HepG2 (cell line): ENCODE measurements around the gene HPCAL1. TPM values are rescaled to one million over a fixed set of nuclear protein-coding genes. Genes with fewer than 3 reads are reported as not detected.
A peak's percentile ranks its signal among the peaks of the same experiment; 100 is the strongest.

Experiments used
- ARNT2 ChIP-seq: sonication (generic); formaldehyde crosslinking; IDR thresholded peaks from 2 replicates; pipeline ENCODE4 v1.8.0; 2022; ENCODE audit warnings: mild to moderate bottlenecking, low read depth, missing genetic modification reagents, moderate library complexity
- CEBPB ChIP-seq: IDR thresholded peaks from 2 replicates; pipeline ENCODE4 v1.6.1; 2011; ENCODE audit warnings: low read depth, low read length, improper control_type of control experiment, borderline replicate concordance
- CHCHD3 ChIP-seq: sonication (generic); formaldehyde crosslinking; IDR thresholded peaks from 2 replicates; pipeline ENCODE4 v1.8.0; 2022; ENCODE audit warnings: mild to moderate bottlenecking, missing genetic modification reagents, moderate library complexity
- DPF2 ChIP-seq: sonication (generic); formaldehyde crosslinking; IDR thresholded peaks from 2 replicates; pipeline ENCODE4 v1.4.0; 2020; ENCODE audit warnings: mild to moderate bottlenecking, low read depth, missing genetic modification reagents, borderline replicate concordance
- NFE2L2 ChIP-seq: fragments of 150-350 bp; IDR thresholded peaks from 2 replicates; pipeline ENCODE4 v1.6.1; 2014; ENCODE audit warnings: low read length
- NFKB2 ChIP-seq: sonication (generic); formaldehyde crosslinking; IDR thresholded peaks from 2 replicates; pipeline ENCODE4 v1.4.0; 2020; ENCODE audit warnings: missing genetic modification reagents, borderline replicate concordance
- SMARCC2 ChIP-seq: fragments of 450-650 bp; IDR thresholded peaks from 2 replicates; pipeline ENCODE4 v1.6.1; 2017; ENCODE audit warnings: antibody characterized with exemption, mild to moderate bottlenecking
- TEAD3 ChIP-seq: optimal IDR thresholded peaks from 2 replicates; pipeline ENCODE3; 2016; ENCODE audit warnings: borderline replicate concordance
- TGIF2 ChIP-seq: IDR thresholded peaks from 2 replicates; pipeline ENCODE4 v1.6.1; 2016; ENCODE audit warnings: control low read depth, missing compliant biosample characterization
- ZNF224 ChIP-seq: sonication (generic); formaldehyde crosslinking; IDR thresholded peaks from 2 replicates; pipeline ENCODE4 v1.5.0; 2020; ENCODE audit warnings: mild to moderate bottlenecking, missing genetic modification reagents
- ZNF235 ChIP-seq: sonication (generic); formaldehyde crosslinking; IDR thresholded peaks from 2 replicates; pipeline ENCODE4 v1.8.1; 2023; ENCODE audit warnings: mild to moderate bottlenecking, missing genetic modification reagents, borderline replicate concordance
- ZNF253 ChIP-seq: sonication (generic); formaldehyde crosslinking; IDR thresholded peaks from 2 replicates; pipeline ENCODE4 v1.8.0; 2022; ENCODE audit warnings: mild to moderate bottlenecking, missing genetic modification reagents, borderline replicate concordance
- ZNF460 ChIP-seq: sonication (generic); formaldehyde crosslinking; IDR thresholded peaks from 2 replicates; pipeline ENCODE4 v1.5.1; 2020; ENCODE audit warnings: missing genetic modification reagents, mild to moderate bottlenecking, borderline replicate concordance
- ZNF556 ChIP-seq: sonication (generic); formaldehyde crosslinking; IDR thresholded peaks from 2 replicates; pipeline ENCODE4 v1.4.0; 2020; ENCODE audit warnings: mild to moderate bottlenecking, missing genetic modification reagents, borderline replicate concordance
- ZNF674 ChIP-seq: sonication (generic); formaldehyde crosslinking; IDR thresholded peaks from 2 replicates; pipeline ENCODE4 v1.5.0; 2020; ENCODE audit warnings: low read depth, mild to moderate bottlenecking, missing genetic modification reagents
- polyA plus RNA-seq, 8 experiments: library from polyadenylated mRNA; depleted of rRNA in 3 of 8; stranded (reverse) in 7 of 8; unstranded in 1 of 8; fragments of >200 nt; fragmentation: Illumina TruSeq in 4 of 8; extraction: Trizol in 4 of 8; gene quantifications; 2 replicates each; pipeline versions ENCODE4 v1.2.1 to v1.2.3, GENCODE V29; 2011 to 2016; ENCODE audit warnings: low read depth in 4 of 8, missing spikeins in 1 of 8, mixed read lengths in 1 of 8; ENCODE audit not compliant: insufficient read depth in 1 of 8
- total RNA-seq, 5 experiments: library from RNA; depleted of rRNA; stranded (reverse); fragments of >200 nt; fragmentation: Illumina TruSeq; extraction: Trizol; gene quantifications; 2 replicates each; pipeline ENCODE4 v1.2.3, GENCODE V29; 2016; ENCODE audit warnings: low read depth in 1 of 5
- TF ChIP-seq, protein P1 (sequence below): sonication (generic); formaldehyde crosslinking; IDR thresholded peaks from 2 replicates; pipeline ENCODE4 v1.4.0; 2020; ENCODE audit warnings: low read depth, mild to moderate bottlenecking, missing genetic modification reagents
- TF ChIP-seq, protein P2 (sequence below): sonication (generic); formaldehyde crosslinking; IDR thresholded peaks from 2 replicates; pipeline ENCODE4 v1.8.0; 2022; ENCODE audit warnings: missing genetic modification reagents, mild to moderate bottlenecking, moderate library complexity, borderline replicate concordance
- TF ChIP-seq, protein P3 (sequence below): sonication (generic); formaldehyde crosslinking; IDR thresholded peaks from 2 replicates; pipeline ENCODE4 v1.5.0; 2020; ENCODE audit warnings: mild to moderate bottlenecking, missing genetic modification reagents
- TF ChIP-seq, protein P4 (sequence below): sonication (generic); formaldehyde crosslinking; IDR thresholded peaks from 2 replicates; pipeline ENCODE4 v1.9.0; 2022; ENCODE audit warnings: missing genetic modification reagents, mild to moderate bottlenecking, borderline replicate concordance
- TF ChIP-seq, protein P5 (sequence below): IDR thresholded peaks from 2 replicates; pipeline ENCODE4 v1.6.1; 2016; ENCODE audit warnings: low read depth

Gene HPCAL1
- total and polyA plus RNA-seq, 2 of the 13 experiments (the other 11 are each of a cell fraction or from before 2014, with no cell fraction given), result 29.5 to 29.9 TPM

DNA sequence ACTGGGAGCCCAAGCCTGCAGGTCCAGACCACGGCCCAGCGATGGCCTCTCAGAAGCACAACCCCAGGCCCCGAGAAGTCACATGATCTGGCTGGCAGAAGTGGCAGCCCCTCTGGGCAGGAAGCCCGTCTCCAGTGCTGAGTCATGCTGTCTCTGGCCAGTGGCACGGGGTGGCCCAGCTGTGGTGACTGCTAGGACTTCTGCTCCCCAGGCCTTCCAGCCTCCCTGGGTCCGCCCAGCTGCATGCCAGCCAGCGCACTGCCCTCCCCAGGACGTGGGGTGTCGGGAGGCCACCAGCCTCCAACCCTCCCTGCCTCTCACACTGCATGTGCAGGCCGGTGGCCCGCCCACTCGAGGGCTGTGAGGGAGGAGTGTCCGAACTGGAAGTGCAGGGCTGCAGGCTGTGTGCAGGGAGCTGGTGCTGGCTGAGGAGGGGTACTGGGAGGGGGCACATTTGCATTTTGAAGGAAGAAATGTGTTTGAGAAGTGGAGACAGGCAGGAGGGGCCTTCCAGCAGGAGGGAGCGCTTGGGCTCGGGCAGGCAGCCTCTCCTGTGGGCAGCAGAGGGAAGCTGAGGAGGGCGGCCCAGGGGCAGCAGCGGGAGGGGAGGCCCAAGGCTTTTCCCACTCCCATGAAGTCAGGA, 17.0 kb upstream of the HPCAL1 start (continued):
- TF ChIP-seq NFE2L2 (peak; percentile 97), TGIF2 (CRISPR knock-in tag) (no peak), CHCHD3 (no peak; the same call in 1 of the 2 replicates), TEAD3 (CRISPR knock-in tag) (peak; percentile 86), DPF2 (CRISPR knock-in tag) (0 out of 2 replicates have a peak, but pooled peaks have one; percentile 12), ARNT2 (CRISPR knock-in tag) (peak; percentile 58; the same call in 1 of the 2 replicates), ZNF235 (no peak), CEBPB (no peak), ZNF224 (no peak), NFKB2 (CRISPR knock-in tag) (peak; percentile 84; the same call in 1 of the 2 replicates), ZNF674 (no peak), ZNF556 (0 out of 2 replicates have a peak, but pooled peaks have one; percentile 13), ZNF253 (no peak), SMARCC2 (no peak), ZNF460 (peak; percentile 18; the same call in 1 of the 2 replicates)
- TF ChIP-seq, protein P1, sequence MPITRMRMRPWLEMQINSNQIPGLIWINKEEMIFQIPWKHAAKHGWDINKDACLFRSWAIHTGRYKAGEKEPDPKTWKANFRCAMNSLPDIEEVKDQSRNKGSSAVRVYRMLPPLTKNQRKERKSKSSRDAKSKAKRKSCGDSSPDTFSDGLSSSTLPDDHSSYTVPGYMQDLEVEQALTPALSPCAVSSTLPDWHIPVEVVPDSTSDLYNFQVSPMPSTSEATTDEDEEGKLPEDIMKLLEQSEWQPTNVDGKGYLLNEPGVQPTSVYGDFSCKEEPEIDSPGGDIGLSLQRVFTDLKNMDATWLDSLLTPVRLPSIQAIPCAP, result no peak
- TF ChIP-seq, protein P2, sequence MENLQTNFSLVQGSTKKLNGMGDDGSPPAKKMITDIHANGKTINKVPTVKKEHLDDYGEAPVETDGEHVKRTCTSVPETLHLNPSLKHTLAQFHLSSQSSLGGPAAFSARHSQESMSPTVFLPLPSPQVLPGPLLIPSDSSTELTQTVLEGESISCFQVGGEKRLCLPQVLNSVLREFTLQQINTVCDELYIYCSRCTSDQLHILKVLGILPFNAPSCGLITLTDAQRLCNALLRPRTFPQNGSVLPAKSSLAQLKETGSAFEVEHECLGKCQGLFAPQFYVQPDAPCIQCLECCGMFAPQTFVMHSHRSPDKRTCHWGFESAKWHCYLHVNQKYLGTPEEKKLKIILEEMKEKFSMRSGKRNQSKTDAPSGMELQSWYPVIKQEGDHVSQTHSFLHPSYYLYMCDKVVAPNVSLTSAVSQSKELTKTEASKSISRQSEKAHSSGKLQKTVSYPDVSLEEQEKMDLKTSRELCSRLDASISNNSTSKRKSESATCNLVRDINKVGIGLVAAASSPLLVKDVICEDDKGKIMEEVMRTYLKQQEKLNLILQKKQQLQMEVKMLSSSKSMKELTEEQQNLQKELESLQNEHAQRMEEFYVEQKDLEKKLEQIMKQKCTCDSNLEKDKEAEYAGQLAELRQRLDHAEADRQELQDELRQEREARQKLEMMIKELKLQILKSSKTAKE (CRISPR knock-in tag), result 0 out of 2 replicates have a peak, but pooled peaks have one; percentile 54
- TF ChIP-seq, protein P3, sequence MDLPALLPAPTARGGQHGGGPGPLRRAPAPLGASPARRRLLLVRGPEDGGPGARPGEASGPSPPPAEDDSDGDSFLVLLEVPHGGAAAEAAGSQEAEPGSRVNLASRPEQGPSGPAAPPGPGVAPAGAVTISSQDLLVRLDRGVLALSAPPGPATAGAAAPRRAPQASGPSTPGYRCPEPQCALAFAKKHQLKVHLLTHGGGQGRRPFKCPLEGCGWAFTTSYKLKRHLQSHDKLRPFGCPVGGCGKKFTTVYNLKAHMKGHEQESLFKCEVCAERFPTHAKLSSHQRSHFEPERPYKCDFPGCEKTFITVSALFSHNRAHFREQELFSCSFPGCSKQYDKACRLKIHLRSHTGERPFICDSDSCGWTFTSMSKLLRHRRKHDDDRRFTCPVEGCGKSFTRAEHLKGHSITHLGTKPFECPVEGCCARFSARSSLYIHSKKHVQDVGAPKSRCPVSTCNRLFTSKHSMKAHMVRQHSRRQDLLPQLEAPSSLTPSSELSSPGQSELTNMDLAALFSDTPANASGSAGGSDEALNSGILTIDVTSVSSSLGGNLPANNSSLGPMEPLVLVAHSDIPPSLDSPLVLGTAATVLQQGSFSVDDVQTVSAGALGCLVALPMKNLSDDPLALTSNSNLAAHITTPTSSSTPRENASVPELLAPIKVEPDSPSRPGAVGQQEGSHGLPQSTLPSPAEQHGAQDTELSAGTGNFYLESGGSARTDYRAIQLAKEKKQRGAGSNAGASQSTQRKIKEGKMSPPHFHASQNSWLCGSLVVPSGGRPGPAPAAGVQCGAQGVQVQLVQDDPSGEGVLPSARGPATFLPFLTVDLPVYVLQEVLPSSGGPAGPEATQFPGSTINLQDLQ (CRISPR knock-in tag), result no peak
- TF ChIP-seq, protein P4, sequence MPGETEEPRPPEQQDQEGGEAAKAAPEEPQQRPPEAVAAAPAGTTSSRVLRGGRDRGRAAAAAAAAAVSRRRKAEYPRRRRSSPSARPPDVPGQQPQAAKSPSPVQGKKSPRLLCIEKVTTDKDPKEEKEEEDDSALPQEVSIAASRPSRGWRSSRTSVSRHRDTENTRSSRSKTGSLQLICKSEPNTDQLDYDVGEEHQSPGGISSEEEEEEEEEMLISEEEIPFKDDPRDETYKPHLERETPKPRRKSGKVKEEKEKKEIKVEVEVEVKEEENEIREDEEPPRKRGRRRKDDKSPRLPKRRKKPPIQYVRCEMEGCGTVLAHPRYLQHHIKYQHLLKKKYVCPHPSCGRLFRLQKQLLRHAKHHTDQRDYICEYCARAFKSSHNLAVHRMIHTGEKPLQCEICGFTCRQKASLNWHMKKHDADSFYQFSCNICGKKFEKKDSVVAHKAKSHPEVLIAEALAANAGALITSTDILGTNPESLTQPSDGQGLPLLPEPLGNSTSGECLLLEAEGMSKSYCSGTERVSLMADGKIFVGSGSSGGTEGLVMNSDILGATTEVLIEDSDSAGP (CRISPR knock-in tag), result peak; percentile 94
- TF ChIP-seq, protein P5, sequence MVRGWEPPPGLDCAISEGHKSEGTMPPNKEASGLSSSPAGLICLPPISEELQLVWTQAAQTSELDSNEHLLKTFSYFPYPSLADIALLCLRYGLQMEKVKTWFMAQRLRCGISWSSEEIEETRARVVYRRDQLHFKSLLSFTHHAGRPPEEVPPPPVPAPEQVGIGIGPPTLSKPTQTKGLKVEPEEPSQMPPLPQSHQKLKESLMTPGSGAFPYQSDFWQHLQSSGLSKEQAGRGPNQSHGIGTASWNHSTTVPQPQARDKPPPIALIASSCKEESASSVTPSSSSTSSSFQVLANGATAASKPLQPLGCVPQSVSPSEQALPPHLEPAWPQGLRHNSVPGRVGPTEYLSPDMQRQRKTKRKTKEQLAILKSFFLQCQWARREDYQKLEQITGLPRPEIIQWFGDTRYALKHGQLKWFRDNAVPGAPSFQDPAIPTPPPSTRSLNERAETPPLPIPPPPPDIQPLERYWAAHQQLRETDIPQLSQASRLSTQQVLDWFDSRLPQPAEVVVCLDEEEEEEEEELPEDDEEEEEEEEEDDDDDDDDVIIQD (CRISPR knock-in tag), result 0 out of 2 replicates have a peak, but pooled peaks have one; percentile 60
